Omental fat pad (tissue), 4 donors: ENCODE results near the gene ADGRG1. TPM values are rescaled to one million over a fixed set of nuclear protein-coding genes. Genes with fewer than 3 reads are reported as not detected.

Source experiments
- ATAC-seq: fragments of 150-250 bp; one replicate; pipeline ENCODE4 v1.9.1; 2016; ENCODE audit warnings: mild to moderate bottlenecking, moderate library complexity; ENCODE audit not compliant: low FRiP score
- DNase-seq: peaks from one replicate; pipeline ENCODE4 v3.0.0-alpha.2; 2019; ENCODE audit warnings: low spot score
- CTCF ChIP-seq, 3 donors: fragments of 450-650 bp; IDR thresholded peaks; one replicate each; pipeline ENCODE4 v1.5.1; 2016 to 2017; ENCODE audit warnings: antibody characterized with exemption in 3 of 3, mild to moderate bottlenecking in 3 of 3, moderate library complexity in 2 of 3
- total RNA-seq, 4 donors: library from RNA; depleted of rRNA; stranded (reverse); fragments of >200 nt; gene quantifications; one replicate each; pipeline ENCODE4 v1.1.0, GENCODE V29; 2016

ADGRG1 gene
- total RNA-seq, 4 donors from 2014 or later, result 15.3 to 99.1 (median 70.5) TPM

DNA sequence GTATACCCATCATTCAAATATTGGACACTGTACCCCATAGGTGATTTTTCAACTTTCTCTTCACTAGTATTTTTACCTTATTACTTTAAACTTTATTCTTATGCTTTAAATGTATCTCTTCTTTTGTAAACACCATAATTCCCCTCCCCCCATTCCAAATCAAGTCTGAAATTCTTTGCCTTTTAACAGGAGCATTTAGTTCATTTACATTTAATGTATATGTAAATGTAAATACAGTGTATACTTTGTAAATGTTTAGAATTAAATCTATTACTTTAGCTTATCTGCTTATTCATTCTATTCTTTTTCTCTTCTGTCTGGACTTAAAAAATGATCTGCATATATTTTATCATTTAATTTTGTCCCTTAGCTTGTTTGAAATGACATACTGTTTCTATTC, 30.0 kb upstream of the ADGRG1 start:
- TF ChIP-seq CTCF (IDR thresholded peaks at IDR 0.05), result no peak
- no peak for ATAC-seq
- no peak for DNase-seq

DNA sequence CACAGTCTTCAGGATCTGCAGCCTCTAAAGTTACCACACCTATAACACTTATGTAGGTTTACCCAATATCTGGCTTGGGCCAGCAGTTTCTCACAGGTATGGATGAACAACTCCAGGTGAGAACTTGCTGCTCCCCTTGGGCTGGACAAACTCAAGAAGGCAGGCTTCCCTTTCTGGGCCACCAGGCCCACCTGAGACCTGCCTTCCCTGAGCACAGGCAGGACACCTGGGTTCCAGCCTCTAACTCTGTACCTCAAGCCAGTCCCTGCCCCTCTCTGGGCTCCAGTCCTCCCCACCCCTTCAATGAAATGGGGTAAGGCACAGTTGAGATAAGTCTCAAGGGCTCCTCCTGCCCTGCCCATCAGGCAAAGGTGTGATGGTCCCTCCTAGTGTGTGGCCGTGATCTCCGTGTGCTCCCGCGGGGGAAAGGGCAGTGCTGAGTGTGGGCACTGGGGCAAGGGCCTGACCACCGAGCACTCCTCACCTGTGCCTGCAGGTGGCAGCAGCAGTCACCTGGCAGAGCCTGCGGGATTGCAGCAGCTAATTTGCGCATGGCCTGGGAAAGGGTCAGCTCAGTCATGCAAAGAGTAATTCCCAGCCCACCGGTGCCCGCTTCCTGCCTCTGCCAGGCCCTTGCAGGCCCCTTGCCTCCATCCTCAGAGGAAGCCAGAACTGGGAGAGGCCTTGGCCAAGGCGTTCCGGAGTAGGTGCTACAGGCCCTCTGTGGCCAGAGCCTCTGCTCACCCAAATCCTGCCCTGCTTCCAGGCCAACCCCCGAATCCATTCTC, 28.2 kb upstream of the ADGRG1 start:
- ATAC-seq, result peak; percentile 93
- no peak for DNase-seq
- TF ChIP-seq CTCF (IDR thresholded peaks at IDR 0.05), result peak in 1 of 3 donors; percentile 14

DNA sequence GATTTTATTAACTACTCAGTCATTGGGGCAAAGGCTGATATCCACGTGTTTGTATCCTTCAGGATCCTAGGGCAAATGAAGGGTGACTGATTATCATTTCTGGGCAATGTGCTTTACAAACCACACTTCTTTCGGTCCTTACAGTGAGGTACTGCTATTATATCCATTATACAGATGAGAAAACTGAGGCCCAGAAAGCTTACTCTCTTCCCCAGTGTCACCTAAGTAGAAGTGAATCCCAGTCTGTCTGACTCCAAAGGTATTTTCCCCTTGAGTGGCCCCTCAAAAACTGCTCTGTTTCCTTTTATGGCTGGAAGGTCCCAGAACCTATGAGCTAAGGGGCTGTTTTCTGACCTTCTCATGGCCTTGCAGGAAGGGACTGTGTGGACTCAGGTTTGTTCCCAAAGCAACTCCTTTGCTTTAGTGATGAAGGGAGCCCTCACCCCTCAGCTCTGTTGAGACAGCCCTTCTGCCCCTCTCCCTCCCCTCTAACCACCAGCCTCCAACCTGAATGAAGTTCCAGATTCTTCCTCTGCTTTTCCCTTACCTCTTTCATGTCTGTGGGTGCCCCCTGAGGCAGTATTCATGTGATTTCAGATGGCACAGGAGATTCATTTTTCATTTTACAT, 27.4 kb upstream of the ADGRG1 start:
- no peak for TF ChIP-seq CTCF (IDR thresholded peaks at IDR 0.05)
- ATAC-seq, result no peak
- no peak for DNase-seq

DNA sequence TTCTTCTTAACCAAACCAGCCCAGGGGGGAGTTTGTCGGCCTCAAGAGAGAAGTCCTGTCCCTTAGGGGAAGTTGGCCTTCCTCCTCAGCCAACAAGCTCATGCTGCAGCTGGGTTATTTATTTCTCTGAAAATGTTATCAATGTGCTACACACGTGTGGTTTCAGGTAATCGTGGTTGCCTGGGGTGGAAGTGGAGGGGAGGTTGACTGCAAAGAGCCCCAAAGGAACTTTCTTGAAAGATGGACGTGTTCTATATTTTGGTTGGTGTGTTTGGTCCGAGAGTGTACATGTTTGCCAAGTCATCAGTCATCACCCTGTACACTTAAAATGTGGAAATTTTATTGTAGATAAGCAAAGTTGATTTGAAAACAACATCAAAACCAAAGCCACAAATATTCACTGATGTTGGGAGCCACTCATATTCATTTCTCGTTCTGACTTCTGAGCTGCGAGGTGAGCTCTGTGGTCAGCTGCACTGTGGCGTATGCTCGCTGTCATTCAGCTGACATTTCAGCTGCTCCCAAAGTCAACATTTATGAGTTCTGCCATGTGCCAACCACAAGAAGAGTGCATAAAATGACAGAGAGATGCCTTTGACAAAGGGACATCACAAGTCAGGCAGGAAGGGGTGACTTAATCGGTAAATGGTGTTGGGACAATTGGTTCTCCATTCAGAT, 26.5 kb upstream of the ADGRG1 start:
- no peak for DNase-seq
- no peak for ATAC-seq
- no peak for TF ChIP-seq CTCF (IDR thresholded peaks at IDR 0.05)

- ATAC-seq, result no peak
- no peak for TF ChIP-seq CTCF (IDR thresholded peaks at IDR 0.05)
- no peak for DNase-seq
Measured at GRCh38 chr16:57603115-57604024, 25.1 kb upstream of the ADGRG1 start.

DNA sequence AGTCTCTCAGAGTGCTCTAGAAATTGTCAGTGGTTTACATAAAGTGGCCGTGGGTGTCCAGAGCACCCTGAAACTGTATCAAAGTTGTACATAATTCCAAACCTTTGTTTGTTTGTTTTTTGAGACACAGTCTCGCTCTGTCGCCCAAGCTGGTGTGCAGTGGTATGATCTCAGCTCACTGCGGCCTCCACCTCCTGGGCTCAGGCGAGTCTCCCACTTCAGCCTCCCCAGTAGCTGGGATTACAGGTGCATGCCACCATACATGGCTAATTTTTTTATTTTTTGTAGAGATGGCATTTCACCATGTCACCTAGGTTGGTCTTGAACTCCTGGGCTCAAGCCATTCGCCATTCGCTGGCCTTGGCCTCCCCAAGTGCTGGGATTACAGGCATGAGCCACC, 24.3 kb upstream of the ADGRG1 start:
- DNase-seq (no peak), ATAC-seq (no peak)
- no peak for TF ChIP-seq CTCF (IDR thresholded peaks at IDR 0.05)
